Chondrocyte (in vitro differentiated cells): ENCODE results near the gene CEP85L. TPM values are rescaled to one million over a fixed set of nuclear protein-coding genes. Genes with fewer than 3 reads are reported as not detected.

Experiments
- DNase-seq: peaks from one replicate; pipeline ENCODE4 v3.0.0; 2021; ENCODE audit warnings: mixed read lengths, low spot score
- H3K27ac Mint-ChIP-seq: one replicate; pipeline ENCODE4 v1.8.0; 2021; ENCODE audit warnings: mild to moderate bottlenecking, moderate library complexity, mixed read lengths; ENCODE audit not compliant: unreplicated experiment
- H3K27me3 Mint-ChIP-seq: 2 replicates; pipeline ENCODE4 v1.8.0; 2021; ENCODE audit warnings: low read depth, mixed read lengths
- H3K36me3 Mint-ChIP-seq: 2 replicates; pipeline ENCODE4 v1.8.0; 2021; ENCODE audit warnings: low read depth, mixed read lengths
- H3K4me1 Mint-ChIP-seq: 2 replicates; pipeline ENCODE4 v1.8.0; 2021; ENCODE audit warnings: low read depth, mild to moderate bottlenecking, mixed read lengths
- H3K4me3 Mint-ChIP-seq: one replicate; pipeline ENCODE4 v1.8.0; 2021; ENCODE audit warnings: mild to moderate bottlenecking, moderate library complexity, mixed read lengths; ENCODE audit not compliant: unreplicated experiment
- H3K9me3 Mint-ChIP-seq: 2 replicates; pipeline ENCODE4 v1.8.0; 2021; ENCODE audit warnings: low read depth, mixed read lengths
- CTCF ChIP-seq: fragments of 200-600 bp; sonication (generic); IDR thresholded peaks from 2 replicates; pipeline ENCODE4 v1.5.0; 2021; ENCODE audit warnings: antibody characterized with exemption, mild to moderate bottlenecking, moderate library complexity
- total RNA-seq: library from RNA; stranded (reverse); gene quantifications from 3 replicates; pipeline ENCODE4 v1.2.1, GENCODE V29; 2021

Gene CEP85L
- total RNA-seq, 1 donor from 2014 or later = 10.4 TPM

- no peaks in the 10 kb centered on the region for H3K27me3 Mint-ChIP-seq
- DNase-seq = no peak
Observed at GRCh38 chr6:118488631-118489030, 162.8 kb downstream of the CEP85L start.

GRCh38 chr6:118485601-118486550, 165.5 kb downstream of the CEP85L start:
- H3K9me3 Mint-ChIP-seq = peaks cover 32% of the 10 kb centered on the region
- H3K27ac Mint-ChIP-seq = no peak overlapping the region
- DNase-seq = no peak
- TF ChIP-seq CTCF = no peak
- peaks cover 38% of the 10 kb centered on the region for H3K36me3 Mint-ChIP-seq
- H3K4me1 Mint-ChIP-seq = peaks cover 5% of the 10 kb centered on the region
- H3K27me3 Mint-ChIP-seq = no peaks in the 10 kb centered on the region
- no peak overlapping the region for H3K4me3 Mint-ChIP-seq

More at GRCh38 chr6:118488631-118489030, 162.8 kb downstream of the CEP85L start:
- TF ChIP-seq CTCF = no peak
- Mint-ChIP-seq H3K4me1 (peaks cover 9% of the 10 kb centered on the region), H3K9me3 (peaks cover 32% of the 10 kb centered on the region), H3K36me3 (peaks cover 40% of the 10 kb centered on the region), H3K4me3 (no peak overlapping the region), H3K27ac (no peak overlapping the region)

- Mint-ChIP-seq H3K4me3 (no peak overlapping the region), H3K9me3 (no peaks in the 10 kb centered on the region), H3K4me1 (peaks cover 16% of the 10 kb centered on the region), H3K27me3 (no peaks in the 10 kb centered on the region), H3K27ac (no peak overlapping the region), H3K36me3 (peaks cover 7% of the 10 kb centered on the region)
- DNase-seq = no peak
- TF ChIP-seq CTCF = no peak
Observed at GRCh38 chr6:118476551-118476950, 174.8 kb downstream of the CEP85L start.

- peaks cover 7% of the 10 kb centered on the region for H3K36me3 Mint-ChIP-seq
- DNase-seq = no peak
- H3K9me3 Mint-ChIP-seq = no peaks in the 10 kb centered on the region
- H3K27ac Mint-ChIP-seq = peak overlapping the region; percentile 60
- no peak for TF ChIP-seq CTCF
- H3K27me3 Mint-ChIP-seq = no peaks in the 10 kb centered on the region
- H3K4me3 Mint-ChIP-seq = no peak overlapping the region
- H3K4me1 Mint-ChIP-seq = peaks cover 16% of the 10 kb centered on the region
Observed at GRCh38 chr6:118473266-118473665, 178.1 kb downstream of the CEP85L start.

GRCh38 chr6:118469468-118469867, 181.9 kb downstream of the CEP85L start:
- no peaks in the 10 kb centered on the region for H3K27me3 Mint-ChIP-seq
- no peak for TF ChIP-seq CTCF
- H3K4me1 Mint-ChIP-seq = peaks cover 15% of the 10 kb centered on the region
- DNase-seq = no peak
- peaks cover 26% of the 10 kb centered on the region for H3K36me3 Mint-ChIP-seq
- H3K4me3 Mint-ChIP-seq = no peak overlapping the region
- H3K9me3 Mint-ChIP-seq = no peaks in the 10 kb centered on the region
- H3K27ac Mint-ChIP-seq = no peak overlapping the region
